Fibroblast of lung (primary cell): Measurements from ENCODE around the gene ARHGAP18. TPM values are rescaled to one million over a fixed set of nuclear protein-coding genes. Genes with fewer than 3 reads are reported as not detected.

ENCODE experiments used
- DNase-seq, 2 donors: peaks; one replicate each; pipeline versions ENCODE4 v3.0.0 to v3.0.0-alpha.2; 2010; ENCODE audit warnings: low read depth in 2 of 2
- H2AFZ ChIP-seq: 2 replicates; pipeline ENCODE4 v1.5.1; 2012; ENCODE audit warnings: low read length, control low read depth, inconsistent platforms
- H3K27ac ChIP-seq: 2 replicates; pipeline ENCODE4 v1.5.1; 2011; ENCODE audit warnings: low read length, control low read depth; ENCODE audit not compliant: insufficient read depth
- H3K27me3 ChIP-seq: 2 replicates; pipeline ENCODE4 v1.5.1; 2011; ENCODE audit warnings: mild to moderate bottlenecking, low read length; ENCODE audit not compliant: control insufficient read depth, insufficient read depth
- H3K36me3 ChIP-seq: 2 replicates; pipeline ENCODE4 v1.5.1; 2011; ENCODE audit warnings: low read length; ENCODE audit not compliant: control insufficient read depth, insufficient read depth
- H3K4me1 ChIP-seq: 2 replicates; pipeline ENCODE4 v1.5.1; 2011; ENCODE audit warnings: low read length; ENCODE audit not compliant: control insufficient read depth, insufficient read depth; ENCODE audit errors: extremely low read depth
- H3K4me2 ChIP-seq: 2 replicates; pipeline ENCODE4 v1.5.1; 2011; ENCODE audit warnings: low read length, control low read depth; ENCODE audit not compliant: insufficient read depth; ENCODE audit errors: extremely low read depth
- H3K4me3 ChIP-seq, 4 experiments: fragments of 200-600 bp in 1 of 4; sonication (generic) in 1 of 4; replicated peaks in 1 of 4; 2 replicates each; pipeline ENCODE4 v1.5.1; 2011 to 2016; ENCODE audit warnings: low read length in 4 of 4, low read depth in 3 of 4, mild to moderate bottlenecking in 3 of 4, control low read depth in 2 of 4, inconsistent platforms in 1 of 4, mixed read lengths in 1 of 4; ENCODE audit not compliant: insufficient read depth in 1 of 4; ENCODE audit errors: control extremely low read depth in 1 of 4
- H3K79me2 ChIP-seq: 2 replicates; pipeline ENCODE4 v1.5.1; 2012; ENCODE audit warnings: mild to moderate bottlenecking, low read length, inconsistent platforms; ENCODE audit not compliant: control insufficient read depth, insufficient read depth
- H3K9ac ChIP-seq: 2 replicates; pipeline ENCODE4 v1.5.1; 2011; ENCODE audit warnings: mild to moderate bottlenecking, low read length, control low read depth; ENCODE audit not compliant: insufficient read depth
- H3K9me3 ChIP-seq: 2 replicates; pipeline ENCODE4 v1.5.1; 2012; ENCODE audit warnings: low read depth, low read length; ENCODE audit not compliant: control insufficient read depth, insufficient read depth
- H4K20me1 ChIP-seq: 2 replicates; pipeline ENCODE4 v1.5.1; 2011; ENCODE audit warnings: low read length; ENCODE audit not compliant: control insufficient read depth, insufficient read depth; ENCODE audit errors: extremely low read depth
- EZH2 ChIP-seq: IDR thresholded peaks from 2 replicates; pipeline ENCODE4 v1.5.1; 2012; ENCODE audit warnings: low read length, control low read depth, mild to moderate bottlenecking; ENCODE audit errors: missing control alignments
- polyA minus RNA-seq: library from RNA; depleted of rRNA, polyadenylated mRNA; stranded (reverse); fragments of >200 nt; gene quantifications from 2 replicates; pipeline ENCODE4 v1.2.3, GENCODE V29; 2011; ENCODE audit warnings: low replicate concordance
- polyA plus RNA-seq, 2 donors: library from polyadenylated mRNA; depleted of rRNA in 1 of 2; stranded (reverse) in 1 of 2; unstranded in 1 of 2; fragments of >200 nt; gene quantifications; 2 replicates each; pipeline ENCODE4 v1.2.1, GENCODE V29; 2011 to 2012; ENCODE audit warnings: missing spikeins in 1 of 2
- total RNA-seq: library from RNA; depleted of rRNA; stranded (reverse); fragments of >200 nt; gene quantifications from 2 replicates; pipeline ENCODE4 v1.2.1, GENCODE V29; 2014
- TF ChIP-seq, protein P1 (sequence below), 2 donors: IDR thresholded peaks in 1 of 2; conservative IDR thresholded peaks in 1 of 2; 1 replicate in 1 of 2; 2 replicates in 1 of 2; pipeline ENCODE4 v1.5.1; 2011 to 2012; ENCODE audit warnings: low read length in 2 of 2, control low read depth in 1 of 2, inconsistent platforms in 1 of 2, low read depth in 1 of 2, mild to moderate bottlenecking in 1 of 2

The ARHGAP18 gene, protein sequence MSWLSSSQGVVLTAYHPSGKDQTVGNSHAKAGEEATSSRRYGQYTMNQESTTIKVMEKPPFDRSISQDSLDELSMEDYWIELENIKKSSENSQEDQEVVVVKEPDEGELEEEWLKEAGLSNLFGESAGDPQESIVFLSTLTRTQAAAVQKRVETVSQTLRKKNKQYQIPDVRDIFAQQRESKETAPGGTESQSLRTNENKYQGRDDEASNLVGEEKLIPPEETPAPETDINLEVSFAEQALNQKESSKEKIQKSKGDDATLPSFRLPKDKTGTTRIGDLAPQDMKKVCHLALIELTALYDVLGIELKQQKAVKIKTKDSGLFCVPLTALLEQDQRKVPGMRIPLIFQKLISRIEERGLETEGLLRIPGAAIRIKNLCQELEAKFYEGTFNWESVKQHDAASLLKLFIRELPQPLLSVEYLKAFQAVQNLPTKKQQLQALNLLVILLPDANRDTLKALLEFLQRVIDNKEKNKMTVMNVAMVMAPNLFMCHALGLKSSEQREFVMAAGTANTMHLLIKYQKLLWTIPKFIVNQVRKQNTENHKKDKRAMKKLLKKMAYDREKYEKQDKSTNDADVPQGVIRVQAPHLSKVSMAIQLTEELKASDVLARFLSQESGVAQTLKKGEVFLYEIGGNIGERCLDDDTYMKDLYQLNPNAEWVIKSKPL
- total RNA-seq (22.9 and 38.3 TPM in 2 replicates), polyA plus RNA-seq (18.6 and 46.7 TPM in 2 replicates), polyA minus RNA-seq (4.2 and 19.6 TPM in 2 replicates)
- 14.3 and 45.8 TPM in 2 replicates for polyA plus RNA-seq (2012)

DNA sequence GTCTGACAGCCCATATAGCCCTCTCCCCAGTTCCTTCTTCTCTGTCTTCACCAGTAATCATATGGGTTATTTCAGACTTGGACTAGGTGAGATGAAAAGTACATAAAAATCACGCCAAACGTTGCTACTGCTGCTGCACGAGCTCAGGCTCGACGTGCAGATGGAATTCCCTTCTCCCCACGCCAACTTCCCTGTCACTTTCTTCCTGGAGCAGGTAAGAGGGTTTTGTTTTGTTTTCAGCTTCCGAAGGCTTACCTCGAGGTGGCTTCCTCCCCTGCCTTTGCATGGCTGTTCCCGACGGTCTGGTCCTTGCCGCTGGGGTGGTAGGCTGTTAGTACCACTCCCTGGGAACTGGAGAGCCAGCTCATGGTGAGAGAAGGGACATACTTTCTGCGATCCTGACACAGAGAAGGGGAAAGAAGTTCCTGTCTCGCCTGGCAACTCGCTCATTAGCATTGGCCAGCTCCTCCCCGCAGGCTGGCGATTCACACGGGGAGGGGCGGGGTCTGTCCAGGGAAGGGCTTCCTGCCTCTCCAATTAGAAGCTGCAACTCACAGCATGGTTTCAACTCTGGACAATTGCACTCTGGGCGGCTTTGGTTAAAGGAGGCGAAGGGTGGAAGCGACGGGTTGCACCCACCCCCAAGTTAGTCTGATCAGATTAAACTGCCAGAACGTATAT lies at the start of gene ARHGAP18:
Gene ARHGAP18 (minus strand): TSS at position 409 of the 681 bp plus-strand sequence. CDS start 41 bp downstream, at position 368.
- no peaks in the 10 kb centered on the region for H3K36me3 ChIP-seq
- H3K79me2 ChIP-seq: peaks cover 50% of the 10 kb centered on the region
- no peaks in the 10 kb centered on the region for H3K27me3 ChIP-seq
- TF ChIP-seq, protein P1, sequence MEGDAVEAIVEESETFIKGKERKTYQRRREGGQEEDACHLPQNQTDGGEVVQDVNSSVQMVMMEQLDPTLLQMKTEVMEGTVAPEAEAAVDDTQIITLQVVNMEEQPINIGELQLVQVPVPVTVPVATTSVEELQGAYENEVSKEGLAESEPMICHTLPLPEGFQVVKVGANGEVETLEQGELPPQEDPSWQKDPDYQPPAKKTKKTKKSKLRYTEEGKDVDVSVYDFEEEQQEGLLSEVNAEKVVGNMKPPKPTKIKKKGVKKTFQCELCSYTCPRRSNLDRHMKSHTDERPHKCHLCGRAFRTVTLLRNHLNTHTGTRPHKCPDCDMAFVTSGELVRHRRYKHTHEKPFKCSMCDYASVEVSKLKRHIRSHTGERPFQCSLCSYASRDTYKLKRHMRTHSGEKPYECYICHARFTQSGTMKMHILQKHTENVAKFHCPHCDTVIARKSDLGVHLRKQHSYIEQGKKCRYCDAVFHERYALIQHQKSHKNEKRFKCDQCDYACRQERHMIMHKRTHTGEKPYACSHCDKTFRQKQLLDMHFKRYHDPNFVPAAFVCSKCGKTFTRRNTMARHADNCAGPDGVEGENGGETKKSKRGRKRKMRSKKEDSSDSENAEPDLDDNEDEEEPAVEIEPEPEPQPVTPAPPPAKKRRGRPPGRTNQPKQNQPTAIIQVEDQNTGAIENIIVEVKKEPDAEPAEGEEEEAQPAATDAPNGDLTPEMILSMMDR (conservative IDR thresholded peaks at IDR 0.05 in 1 of 2, IDR thresholded peaks at IDR 0.05 in 1 of 2; ENCODE audit: low read depth in 1 of 2, low read length in 2 of 2): no peak
- no peak for TF ChIP-seq EZH2
- H2AFZ ChIP-seq: peak within 1 kb of the TSS; percentile 54
- H3K9ac ChIP-seq: peak within 1 kb of the TSS; percentile 52
- peaks cover 8% of the 10 kb centered on the region for H3K4me1 ChIP-seq
- H3K4me3 ChIP-seq: peak within 1 kb of the TSS; percentile 54 to 93 (median 88)
- H4K20me1 ChIP-seq: no peaks in the 10 kb centered on the region
- H3K27ac ChIP-seq: peak within 1 kb of the TSS; percentile 75
- DNase-seq: peak; percentile 91 to 93
- H3K9me3 ChIP-seq: no peaks in the 10 kb centered on the region
- H3K4me2 ChIP-seq: peak within 1 kb of the TSS; percentile 94

DNA sequence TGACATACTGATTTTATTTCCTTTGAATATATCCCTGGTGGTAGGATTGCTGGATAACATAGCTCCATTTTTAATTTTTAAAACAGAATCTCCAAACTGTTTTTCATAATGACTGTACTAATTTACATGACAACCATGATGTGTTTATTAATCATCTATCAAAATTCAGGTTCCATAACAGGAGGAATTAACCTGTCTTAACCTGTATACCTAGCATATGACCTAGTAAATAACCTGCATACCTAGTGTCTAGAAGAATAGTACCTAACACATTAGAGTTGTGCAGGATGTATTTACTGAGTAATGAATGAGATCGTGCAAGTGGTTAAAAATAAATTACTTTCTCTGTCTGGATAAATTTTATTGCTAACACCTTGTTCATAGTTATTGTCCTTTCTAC lies 45.8 kb upstream of the ARHGAP18 start:
- DNase-seq: no peak
- Histone ChIP-seq H3K36me3 (no peaks in the 10 kb centered on the region), H3K9me3 (no peaks in the 10 kb centered on the region), H3K4me2 (no peak overlapping the region), H4K20me1 (no peaks in the 10 kb centered on the region), H3K27ac (no peak overlapping the region), H3K4me1 (peaks cover 5% of the 10 kb centered on the region), H3K79me2 (no peaks in the 10 kb centered on the region), H3K4me3 (no peak overlapping the region), H3K27me3 (no peaks in the 10 kb centered on the region), H3K9ac (no peak overlapping the region), H2AFZ (no peak overlapping the region)
- no peak for TF ChIP-seq EZH2
- TF ChIP-seq, protein P1 (conservative IDR thresholded peaks at IDR 0.05 in 1 of 2, IDR thresholded peaks at IDR 0.05 in 1 of 2; ENCODE audit: low read depth in 1 of 2, low read length in 2 of 2): no peak

DNA sequence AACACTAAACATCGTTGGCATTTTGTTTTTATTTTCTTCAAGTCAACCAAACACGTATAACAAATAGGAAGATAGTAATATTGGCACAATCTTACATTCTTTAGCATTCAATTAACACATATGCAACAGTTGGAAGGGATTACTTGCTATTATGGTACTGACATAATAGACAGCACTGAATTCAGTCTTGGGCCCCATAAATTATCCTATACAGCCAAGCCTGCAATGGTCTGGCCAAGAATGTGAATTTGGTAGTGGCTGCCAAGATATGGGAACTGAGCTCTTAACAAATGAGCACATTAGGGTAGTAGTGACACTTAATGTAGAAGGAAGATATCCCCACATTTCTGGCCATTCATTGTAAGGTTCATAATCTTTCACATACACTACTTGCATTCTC lies 44.8 kb upstream of the ARHGAP18 start:
- no peak overlapping the region for H3K9ac ChIP-seq
- DNase-seq: no peak
- no peak overlapping the region for H3K27ac ChIP-seq
- no peaks in the 10 kb centered on the region for H4K20me1 ChIP-seq
- no peak for TF ChIP-seq EZH2
- TF ChIP-seq, protein P1 (conservative IDR thresholded peaks at IDR 0.05 in 1 of 2, IDR thresholded peaks at IDR 0.05 in 1 of 2; ENCODE audit: low read depth in 1 of 2, low read length in 2 of 2): no peak
- no peak overlapping the region for H3K4me2 ChIP-seq
- H3K9me3 ChIP-seq: no peaks in the 10 kb centered on the region
- H3K27me3 ChIP-seq: no peaks in the 10 kb centered on the region
- no peak overlapping the region for H2AFZ ChIP-seq
- H3K4me1 ChIP-seq: peaks cover 10% of the 10 kb centered on the region
- H3K4me3 ChIP-seq: no peak overlapping the region
- no peaks in the 10 kb centered on the region for H3K36me3 ChIP-seq
- H3K79me2 ChIP-seq: no peaks in the 10 kb centered on the region
